GM19099 (cell line): ENCODE data around the gene SIGLEC10.

Source experiments
- POLR2A ChIP-seq: IDR thresholded peaks from 3 replicates; pipeline ENCODE4 v1.6.1; 2011; ENCODE audit warnings: low read depth; ENCODE audit not compliant: insufficient read length; ENCODE audit errors: extremely low read depth

The SIGLEC10 gene

GRCh38 chr19:51377422-51377821, 40.0 kb downstream of the SIGLEC10 start:
- no peak for TF ChIP-seq POLR2A

GRCh38 chr19:51375504-51376221, 41.8 kb downstream of the SIGLEC10 start:
- no peak for TF ChIP-seq POLR2A

- no peak for TF ChIP-seq POLR2A
These were observed 44.6 kb downstream of the SIGLEC10 start, which contains the start of gene NKG7 for GRCh38 chr19:51372649-51373504. NKG7 (minus strand) TSS chr19:51372654; CDS start chr19:51372535, 119 bp downstream.

- TF ChIP-seq POLR2A = no peak
These were observed 45.3 kb downstream of the SIGLEC10 start for GRCh38 chr19:51372021-51372648.

DNA sequence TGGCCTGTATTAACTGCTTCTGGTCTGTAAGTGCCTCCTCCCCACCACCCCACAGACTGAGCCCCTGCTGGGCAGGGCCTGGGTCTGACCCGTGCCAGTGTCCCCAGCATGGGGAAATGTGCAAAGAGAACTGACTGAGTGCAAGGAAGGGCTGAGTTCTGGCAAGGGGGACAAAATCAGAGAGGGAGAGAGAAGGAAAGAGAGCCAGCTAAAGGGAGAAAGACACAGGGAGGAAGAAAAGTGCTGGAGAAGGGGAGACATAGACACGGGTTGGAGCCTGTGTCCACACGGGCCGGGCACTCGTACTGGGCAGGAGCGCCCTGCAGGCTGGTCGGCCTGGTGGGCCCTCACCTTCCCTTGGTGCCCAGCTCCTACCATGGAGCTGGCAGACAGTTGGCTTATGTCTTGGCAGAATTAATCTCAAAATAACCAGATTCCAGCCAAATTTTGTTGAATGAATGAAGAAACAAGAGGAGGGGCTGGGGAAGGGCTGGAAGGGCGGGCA, 46.2 kb downstream of the SIGLEC10 start:
- no peak for TF ChIP-seq POLR2A

DNA sequence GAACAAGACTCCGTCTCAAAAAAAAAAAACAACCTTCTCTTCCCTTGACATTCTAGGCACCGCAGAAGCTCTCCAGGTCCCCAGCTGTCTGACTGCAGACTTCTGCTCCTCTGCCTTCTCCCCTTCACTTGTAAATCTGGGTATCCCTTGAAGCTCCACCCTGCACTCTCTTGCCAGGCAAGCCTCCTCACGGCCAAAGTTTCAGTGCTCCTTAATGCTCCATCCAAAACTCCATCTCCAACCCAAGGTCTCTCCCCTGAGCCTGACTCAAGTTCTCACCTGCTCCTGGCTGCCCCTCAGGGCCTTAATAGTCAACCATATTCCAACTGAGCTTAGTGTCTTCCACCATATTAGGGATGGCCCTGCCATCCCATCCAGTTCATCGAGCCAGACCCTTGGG, 47.2 kb downstream of the SIGLEC10 start:
- no peak for TF ChIP-seq POLR2A

DNA sequence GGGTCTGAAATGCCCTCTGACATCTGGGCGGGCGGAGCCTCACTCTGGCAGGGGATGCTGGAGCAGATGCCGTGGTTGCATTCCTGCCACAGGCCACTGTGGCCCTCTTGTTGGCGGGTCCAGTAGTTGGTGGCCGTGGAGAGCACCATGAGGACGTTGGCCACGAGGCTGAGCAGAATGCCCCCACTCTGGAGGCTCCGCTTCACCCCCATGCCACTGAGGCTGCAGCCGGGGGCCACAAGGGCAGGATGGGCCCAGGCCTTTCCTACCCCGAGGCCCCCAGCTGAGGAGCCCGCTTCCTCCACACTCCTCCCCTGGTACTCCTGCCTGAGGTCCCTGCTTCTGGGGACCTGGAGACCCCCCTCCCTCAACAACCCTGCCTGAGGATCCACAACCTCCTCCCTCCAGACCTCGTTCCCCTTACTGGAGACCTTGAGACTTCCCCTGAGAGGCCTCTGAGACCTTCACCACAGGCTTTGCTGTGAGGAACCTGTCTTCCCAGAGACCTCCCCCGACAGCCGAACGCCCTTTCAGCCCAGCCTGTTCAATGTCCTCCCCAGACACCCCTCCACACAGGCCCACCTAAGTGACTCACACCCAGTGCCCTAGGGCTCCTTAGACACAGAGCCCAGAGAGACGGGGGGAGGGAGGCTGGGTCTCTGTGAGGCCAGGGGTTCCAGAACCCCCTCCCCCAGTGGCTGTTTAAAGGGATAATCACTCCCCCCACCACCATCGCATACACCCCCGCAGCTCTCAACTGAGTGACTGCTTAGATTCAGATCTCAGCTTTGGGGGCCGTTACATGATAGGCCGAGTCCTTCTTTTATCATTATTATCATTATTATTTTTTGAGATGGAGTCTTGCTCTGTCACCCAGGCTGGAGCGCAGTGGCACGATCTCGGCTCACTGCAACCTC, 48.8 kb downstream of the SIGLEC10 start, which contains the start of gene CLDND2:
TSS of gene CLDND2 (minus strand) at position 638 of the 917 bp plus-strand sequence. CDS start at position 212, 426 bp downstream.
- no peak for TF ChIP-seq POLR2A

DNA sequence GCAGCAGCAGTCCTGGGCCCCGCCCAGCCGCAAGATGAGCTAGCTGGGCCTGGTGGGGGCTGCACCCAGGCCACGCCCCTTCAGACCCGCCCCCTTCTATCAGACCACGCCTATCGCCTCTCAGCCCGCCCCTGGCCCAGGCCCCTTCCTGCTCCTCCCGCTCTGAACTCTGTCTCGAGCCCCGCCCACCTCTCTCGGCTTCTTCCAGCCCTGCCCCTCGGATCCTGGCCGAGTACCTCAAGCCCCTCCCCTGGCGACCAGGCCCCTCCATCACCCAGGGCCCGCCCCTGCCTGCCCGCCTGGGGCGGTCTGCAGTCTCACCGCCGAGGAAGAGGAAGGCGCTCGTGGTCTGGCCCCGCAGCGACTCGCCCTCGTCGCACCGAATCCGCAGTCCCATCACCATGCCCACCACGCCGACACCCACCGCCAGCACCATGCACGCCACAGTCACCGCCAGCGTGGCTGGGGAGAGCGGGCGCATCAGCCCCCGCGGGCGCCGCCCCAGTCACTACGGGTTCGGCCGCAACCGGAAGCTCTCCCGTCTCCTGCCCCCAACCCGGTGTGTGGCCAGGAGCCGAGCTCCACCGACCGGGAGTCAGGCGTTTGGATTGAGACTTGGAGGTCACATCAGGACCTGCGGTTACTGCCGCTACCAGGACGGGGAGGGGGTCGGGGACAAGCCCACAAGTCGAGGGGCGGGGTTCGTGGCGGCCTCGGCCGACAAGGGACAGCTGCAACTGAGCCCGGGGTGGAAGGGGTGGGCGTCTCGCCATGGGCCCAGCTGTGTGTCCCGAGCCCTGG, 49.7 kb downstream of the SIGLEC10 start:
- peak; percentile 57 for TF ChIP-seq POLR2A

GRCh38 chr19:51367255-51367564, 50.2 kb downstream of the SIGLEC10 start:
- no peak for TF ChIP-seq POLR2A

DNA sequence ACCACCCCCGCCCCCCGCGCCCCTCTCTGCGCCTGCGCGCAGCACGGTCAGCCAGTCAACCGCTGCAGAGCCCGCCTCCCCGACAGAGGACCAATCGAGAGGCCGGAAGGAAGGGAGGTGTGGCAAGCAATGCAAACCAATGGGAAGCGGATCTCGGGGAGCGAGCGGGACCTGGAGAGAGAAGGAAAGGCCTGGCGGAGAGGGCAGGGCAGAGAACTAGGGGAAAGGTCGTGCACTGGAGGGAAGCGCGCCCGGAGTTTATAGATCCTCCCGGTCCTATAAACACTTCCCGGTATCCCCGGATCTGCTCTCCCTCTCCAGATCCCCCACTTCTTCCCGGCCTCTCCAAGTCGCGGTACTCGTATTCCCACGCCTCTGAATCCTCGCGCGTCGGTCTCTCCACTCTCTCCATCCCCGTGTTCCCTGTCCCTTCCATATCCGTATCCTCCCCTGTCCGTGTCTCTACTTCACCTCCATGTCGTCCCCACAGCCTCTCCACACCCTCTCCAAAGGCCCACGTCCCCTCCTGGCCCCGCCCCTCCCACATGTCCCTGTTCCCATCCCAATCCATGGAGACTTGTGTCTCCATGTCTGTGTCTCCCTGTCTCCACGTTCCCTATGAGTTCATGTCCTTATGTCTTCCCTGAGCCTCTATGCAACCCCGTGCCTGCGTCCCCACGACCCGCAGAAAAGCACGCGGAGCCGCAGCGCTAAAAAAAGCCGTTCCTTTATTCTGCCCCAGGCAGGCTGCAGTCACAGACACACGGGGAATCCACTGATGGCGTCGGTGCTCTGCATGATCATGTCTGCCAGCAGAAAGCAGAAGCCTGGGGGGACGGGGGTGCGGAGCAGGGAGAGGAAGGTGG, 50.8 kb downstream of the SIGLEC10 start:
- TF ChIP-seq POLR2A = peak; percentile 62

DNA sequence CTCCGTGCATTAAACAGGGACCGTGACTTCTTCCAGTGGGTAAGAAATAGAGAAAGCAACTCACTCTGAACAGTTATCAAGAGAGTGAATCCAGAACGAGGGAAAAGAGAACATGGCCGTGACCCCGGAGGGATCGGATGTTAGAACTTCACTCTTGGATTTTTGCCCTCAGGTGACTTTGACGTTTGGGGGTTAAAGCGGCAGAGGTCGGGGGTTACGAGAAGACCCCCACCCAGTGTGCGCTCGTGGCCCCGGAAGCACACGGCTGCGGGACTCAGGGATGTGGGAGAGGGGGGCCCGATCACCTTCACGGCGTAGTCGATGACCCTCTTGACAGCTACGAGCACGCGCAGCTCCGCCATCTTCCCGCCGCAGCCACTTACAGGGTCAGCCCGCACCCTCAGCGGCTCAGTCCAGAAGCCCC, 51.5 kb downstream of the SIGLEC10 start, which contains the start of gene ETFB:
TSS of gene ETFB (minus strand) at position 424 of the 424 bp plus-strand sequence. CDS start at position 362, 62 bp downstream.
- peak; percentile 72 for TF ChIP-seq POLR2A

DNA sequence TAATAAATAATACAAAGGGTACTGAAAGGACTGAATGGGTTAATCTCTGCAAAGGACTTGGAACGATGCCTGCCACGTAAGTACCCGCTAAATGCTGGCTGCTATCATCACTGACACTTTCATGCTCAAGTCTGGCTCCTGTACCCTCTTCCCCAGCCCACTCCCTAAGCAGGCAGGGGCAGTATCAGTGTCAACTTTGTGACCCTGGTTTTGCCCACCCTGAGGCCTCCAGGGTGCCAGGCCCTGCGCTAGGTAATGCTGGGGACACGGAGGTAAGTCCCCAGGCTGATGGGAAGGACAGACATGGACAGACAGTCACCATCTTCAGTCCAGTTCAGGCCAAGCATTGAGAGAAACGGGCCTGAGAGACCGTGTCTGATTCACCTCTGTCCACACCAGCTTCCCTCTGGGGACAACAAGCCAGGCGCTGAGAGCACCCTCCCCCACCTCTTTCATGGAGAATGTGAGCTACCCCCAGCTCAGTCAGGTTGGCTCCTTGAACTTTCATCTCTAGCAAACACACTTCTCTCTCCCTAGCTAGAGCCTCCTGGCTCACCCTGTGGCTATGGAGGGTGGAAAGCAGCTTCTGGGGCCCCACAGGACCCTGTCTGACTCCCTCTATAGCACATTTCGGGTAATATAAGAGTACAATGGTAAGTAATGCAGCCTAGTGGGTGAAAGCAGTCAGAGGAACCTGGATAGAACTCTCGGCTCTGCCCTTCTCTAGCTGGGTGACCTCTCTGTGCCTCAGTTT, 52.1 kb downstream of the SIGLEC10 start:
- TF ChIP-seq POLR2A = no peak
